ENCODE results near the gene RPA3.

The RPA3 gene

DNA sequence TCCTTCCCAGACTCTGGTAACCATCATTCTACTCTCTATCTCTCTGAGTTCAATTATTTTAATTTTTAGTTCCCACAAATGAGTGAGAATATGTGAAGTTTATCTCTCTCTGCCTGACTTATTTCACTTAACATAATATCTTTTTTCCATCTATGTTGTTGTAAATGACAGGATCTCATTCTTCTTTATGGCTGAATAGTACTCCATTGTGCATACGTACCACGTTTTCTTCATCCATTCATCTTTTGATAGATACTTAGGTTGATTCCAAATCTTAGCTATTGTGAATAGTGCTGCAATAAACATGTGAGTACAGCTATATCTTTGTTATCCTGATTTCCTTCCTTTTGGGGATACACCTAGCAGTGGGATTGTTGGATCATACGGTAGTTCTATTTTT lies 23.9 kb downstream of the RPA3 start:
- no peak overlapping the region for H3K27ac ChIP-seq

DNA sequence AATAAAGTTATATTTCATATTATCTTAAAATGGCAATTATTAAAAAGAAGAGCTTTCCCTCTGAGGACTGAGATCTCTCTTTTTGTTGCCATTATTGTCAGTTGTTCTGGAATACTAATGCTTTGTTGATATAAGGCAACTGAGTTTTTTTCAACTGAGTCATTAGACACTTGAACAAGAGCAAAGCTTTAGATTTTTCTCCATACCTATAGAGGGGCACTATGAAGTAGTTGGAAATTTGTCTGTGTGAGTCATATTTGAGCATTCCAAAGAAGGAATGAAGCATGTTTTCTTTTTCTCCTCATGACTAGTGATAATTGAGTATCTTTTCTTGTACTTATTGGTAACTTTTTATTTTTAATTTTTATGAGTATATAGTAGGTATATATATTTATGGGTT lies 24.5 kb downstream of the RPA3 start:
- no peak for TF ChIP-seq ZFX (IDR thresholded peaks at IDR 0.05)
- TF ChIP-seq, protein P1, sequence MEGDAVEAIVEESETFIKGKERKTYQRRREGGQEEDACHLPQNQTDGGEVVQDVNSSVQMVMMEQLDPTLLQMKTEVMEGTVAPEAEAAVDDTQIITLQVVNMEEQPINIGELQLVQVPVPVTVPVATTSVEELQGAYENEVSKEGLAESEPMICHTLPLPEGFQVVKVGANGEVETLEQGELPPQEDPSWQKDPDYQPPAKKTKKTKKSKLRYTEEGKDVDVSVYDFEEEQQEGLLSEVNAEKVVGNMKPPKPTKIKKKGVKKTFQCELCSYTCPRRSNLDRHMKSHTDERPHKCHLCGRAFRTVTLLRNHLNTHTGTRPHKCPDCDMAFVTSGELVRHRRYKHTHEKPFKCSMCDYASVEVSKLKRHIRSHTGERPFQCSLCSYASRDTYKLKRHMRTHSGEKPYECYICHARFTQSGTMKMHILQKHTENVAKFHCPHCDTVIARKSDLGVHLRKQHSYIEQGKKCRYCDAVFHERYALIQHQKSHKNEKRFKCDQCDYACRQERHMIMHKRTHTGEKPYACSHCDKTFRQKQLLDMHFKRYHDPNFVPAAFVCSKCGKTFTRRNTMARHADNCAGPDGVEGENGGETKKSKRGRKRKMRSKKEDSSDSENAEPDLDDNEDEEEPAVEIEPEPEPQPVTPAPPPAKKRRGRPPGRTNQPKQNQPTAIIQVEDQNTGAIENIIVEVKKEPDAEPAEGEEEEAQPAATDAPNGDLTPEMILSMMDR (conservative IDR thresholded peaks at IDR 0.05), result no peak
- no peak overlapping the region for H3K27ac ChIP-seq

More for the DNA sequence above, 23.9 kb downstream of the RPA3 start:
- TF ChIP-seq, protein P1 (conservative IDR thresholded peaks at IDR 0.05), result no peak

- H3K27ac ChIP-seq, result peak overlapping the region; percentile 37; the same call in 1 of the 2 replicates
- TF ChIP-seq, protein P1 (conservative IDR thresholded peaks at IDR 0.05), result no peak
- no peak for TF ChIP-seq ZFX (IDR thresholded peaks at IDR 0.05)
Observed at GRCh38 chr7:7688956-7689355, 29.5 kb downstream of the RPA3 start.

DNA sequence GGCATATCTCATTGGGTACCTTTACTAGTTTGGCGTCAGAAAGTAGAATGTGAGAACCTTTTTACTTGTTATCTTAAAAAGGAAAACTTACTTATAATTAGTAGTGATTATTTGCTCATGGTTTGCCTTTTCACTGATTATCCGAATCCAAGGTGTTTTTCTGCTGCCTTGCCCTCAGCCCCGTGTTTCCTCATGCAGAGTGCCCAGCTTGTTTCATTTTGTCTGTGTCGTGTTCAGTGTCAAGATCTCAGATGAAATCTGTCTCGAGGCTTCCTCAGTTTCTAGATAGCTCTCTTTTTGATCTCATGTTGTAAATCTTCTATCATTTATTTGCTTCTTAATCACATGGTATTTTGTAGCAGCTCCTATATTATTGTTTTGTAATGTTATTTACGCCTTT lies 30.1 kb downstream of the RPA3 start:
- peak overlapping the region; percentile 89; the same call in 1 of the 2 replicates for H3K27ac ChIP-seq
- TF ChIP-seq, protein P1 (conservative IDR thresholded peaks at IDR 0.05), result no peak
- no peak for TF ChIP-seq ZFX (IDR thresholded peaks at IDR 0.05)

GRCh38 chr7:7687800-7688199 lies 30.6 kb downstream of the RPA3 start:
- H3K27ac ChIP-seq, result peak overlapping the region; percentile 89; the same call in 1 of the 2 replicates
- no peak for TF ChIP-seq ZFX (IDR thresholded peaks at IDR 0.05)
- TF ChIP-seq, protein P1 (conservative IDR thresholded peaks at IDR 0.05), result no peak

DNA sequence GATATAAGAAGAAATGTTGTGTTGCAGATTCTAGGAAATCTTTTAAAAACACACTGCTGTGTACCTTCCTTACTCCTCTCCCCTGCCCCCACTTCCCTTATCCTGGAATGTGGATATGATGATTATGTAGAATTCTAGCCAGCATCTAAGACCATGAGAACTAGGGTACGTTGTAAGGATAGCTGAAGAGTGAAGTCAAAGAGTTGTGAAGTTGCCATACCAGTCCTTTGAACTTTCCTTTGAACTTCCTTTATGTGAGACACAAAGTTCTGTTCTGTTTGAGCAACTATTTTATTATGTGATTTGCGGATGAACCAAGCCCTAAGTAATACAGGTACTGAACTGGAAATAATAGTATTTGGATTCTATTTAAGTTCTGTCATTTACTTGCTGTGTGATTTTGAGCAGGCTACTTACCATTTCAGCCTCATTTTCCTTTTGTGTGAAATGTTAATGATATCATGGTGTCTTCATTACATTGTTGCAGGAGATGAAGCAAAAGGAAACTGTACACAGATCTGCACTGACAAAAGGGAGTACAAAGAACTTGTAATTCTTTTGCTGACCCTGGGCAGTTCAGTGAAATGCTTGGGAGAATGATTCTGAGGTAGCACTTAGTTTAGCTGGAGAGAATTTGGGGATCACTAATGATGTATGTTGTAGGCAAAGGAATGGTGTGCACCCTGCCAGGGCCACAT lies 31.4 kb downstream of the RPA3 start:
- TF ChIP-seq, protein P1 (conservative IDR thresholded peaks at IDR 0.05), result no peak
- TF ChIP-seq ZFX (IDR thresholded peaks at IDR 0.05), result no peak
- peak overlapping the region; percentile 89; the same call in 1 of the 2 replicates for H3K27ac ChIP-seq

DNA sequence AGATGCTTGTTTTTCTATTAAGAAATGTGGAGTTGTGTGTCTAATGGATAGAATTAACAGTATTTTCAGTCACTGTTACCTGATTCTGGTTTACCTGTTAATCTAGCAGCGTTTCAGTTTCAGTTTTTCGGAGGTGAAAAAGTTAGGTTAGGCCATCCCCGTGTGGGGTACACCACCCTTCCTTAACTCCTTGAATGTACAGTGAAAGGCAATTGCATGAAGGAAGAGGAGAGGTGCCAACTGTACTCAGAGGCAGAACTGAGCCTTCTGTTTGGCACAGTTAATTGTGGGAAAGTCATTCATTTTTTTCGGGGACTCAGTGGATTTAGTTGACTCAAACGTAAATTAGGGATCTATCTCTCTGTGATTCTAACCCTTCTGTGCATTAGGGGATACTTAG lies 35.5 kb downstream of the RPA3 start:
- TF ChIP-seq ZFX (IDR thresholded peaks at IDR 0.05), result no peak
- TF ChIP-seq, protein P1 (conservative IDR thresholded peaks at IDR 0.05), result no peak
- no peak overlapping the region for H3K27ac ChIP-seq
